Body of pancreas (tissue), 4 donors: ENCODE results near the gene RGS8.

Source experiments
- CTCF ChIP-seq, 7 experiments: fragments of 450-650 bp in 4 of 7; fragments of 200-600 bp in 3 of 7; sonication (generic) in 3 of 7; IDR thresholded peaks; one replicate each; pipeline ENCODE4 v1.5.1; 2016 to 2019; ENCODE audit warnings: antibody characterized with exemption in 7 of 7
- POLR2A ChIP-seq, 3 donors: fragments of 450-650 bp; IDR thresholded peaks; one replicate each; pipeline ENCODE4 v1.6.1; 2016; ENCODE audit warnings: antibody characterized with exemption in 3 of 3, mild to moderate bottlenecking in 2 of 3

GRCh38 chr1:182726912-182727311 is 42.5 kb upstream of the RGS8 start:
- no peak for TF ChIP-seq CTCF (IDR thresholded peaks at IDR 0.05)
- no peak for TF ChIP-seq POLR2A (IDR thresholded peaks at IDR 0.05)
